K562 (cell line): Measurements from ENCODE around the gene YPEL5. TPM values are rescaled to one million over a fixed set of nuclear protein-coding genes. Genes with fewer than 3 reads are reported as not detected.

Experiments used
- CAMTA2 ChIP-seq: fragments of 250-450 bp; sonication (Bioruptor Pico); conservative IDR thresholded peaks from 2 replicates; pipeline ENCODE4 v1.5.1; 2022
- ELF1 ChIP-seq: fragments of 200-800 bp; sonication (Bioruptor generic); IDR thresholded peaks from 2 replicates; pipeline ENCODE4 v1.6.1; 2016; ENCODE audit warnings: missing genetic modification characterization, missing compliant biosample characterization
- ETS2 ChIP-seq: IDR thresholded peaks from 2 replicates; pipeline ENCODE4 v1.6.1; 2016; ENCODE audit warnings: borderline replicate concordance, missing genetic modification characterization, mild to moderate bottlenecking, moderate library complexity, missing compliant biosample characterization; ENCODE audit not compliant: poor library complexity, severe bottlenecking
- HDAC3 ChIP-seq: fragments of 450-650 bp; IDR thresholded peaks from 2 replicates; pipeline ENCODE4 v1.6.1; 2018; ENCODE audit warnings: borderline replicate concordance, mild to moderate bottlenecking, moderate library complexity; ENCODE audit not compliant: partially characterized antibody
- HLTF ChIP-seq: fragments of 450-650 bp; IDR thresholded peaks from 2 replicates; pipeline ENCODE4 v1.6.1; 2016
- IRF2 ChIP-seq: sonication (generic); formaldehyde crosslinking; IDR thresholded peaks from 2 replicates; pipeline ENCODE4 v1.8.1; 2022; ENCODE audit warnings: mild to moderate bottlenecking, missing genetic modification reagents
- MIER1 ChIP-seq: fragments of 450-650 bp; IDR thresholded peaks from 2 replicates; pipeline ENCODE4 v1.6.1; 2016; ENCODE audit warnings: antibody characterized with exemption, mild to moderate bottlenecking, low read depth
- POLR2H ChIP-seq: IDR thresholded peaks from 2 replicates; pipeline ENCODE4 v1.6.1; 2016; ENCODE audit warnings: missing genetic modification characterization, low read depth, mild to moderate bottlenecking, control low read depth, missing compliant biosample characterization, moderate library complexity
- PYGO2 ChIP-seq: fragments of 450-650 bp; IDR thresholded peaks from 2 replicates; pipeline ENCODE4 v1.6.1; 2016; ENCODE audit warnings: mild to moderate bottlenecking, missing genetic modification characterization, moderate library complexity, missing compliant biosample characterization
- STAT5A ChIP-seq: IDR thresholded peaks from 2 replicates; pipeline ENCODE4 v1.6.1; 2012; ENCODE audit warnings: low read length, inconsistent platforms, borderline replicate concordance
- SUPT5H ChIP-seq: fragments of 450-650 bp; IDR thresholded peaks from 2 replicates; pipeline ENCODE4 v1.6.1; 2016
- polyA plus RNA-seq, 8 experiments: library from polyadenylated mRNA; depleted of rRNA in 4 of 8; stranded (reverse) in 5 of 8; unstranded in 3 of 8; fragments of >200 nt; fragmentation: Nextera tagmentation in 2 of 8; fragmentation: Illumina TruSeq in 1 of 8; extraction: Ambion mirVana in 2 of 8; extraction: Trizol in 1 of 8; gene quantifications; 2 replicates each; pipeline versions ENCODE4 v1.2.1 to v1.2.3, GENCODE V29; 2011 to 2014; ENCODE audit warnings: inconsistent platforms in 1 of 8, missing spikeins in 1 of 8
- total RNA-seq, 7 experiments: library from RNA; depleted of rRNA in 6 of 7; stranded (reverse); fragments of >200 nt in 6 of 7; fragmentation: Illumina TruSeq in 2 of 7; extraction: Trizol in 2 of 7; gene quantifications; 2 replicates each; pipeline versions ENCODE4 v1.2.1 to v1.2.3, GENCODE V29; 2011 to 2021; ENCODE audit warnings: low replicate concordance in 1 of 7
- TF ChIP-seq, protein P1 (sequence below), 3 experiments: fragments of 200-800 bp in 1 of 3; fragments of 250-450 bp in 1 of 3; fragments of 450-650 bp in 1 of 3; sonication (Bioruptor Pico) in 1 of 3; sonication (Bioruptor generic) in 1 of 3; formaldehyde crosslinking in 1 of 3; IDR thresholded peaks; 2 replicates each; pipeline versions ENCODE4 v1.6.1 to v1.8.0; 2016 to 2022; ENCODE audit warnings: mild to moderate bottlenecking in 2 of 3, missing genetic modification characterization in 2 of 3, missing compliant biosample characterization in 1 of 3, moderate library complexity in 1 of 3
- TF ChIP-seq, protein P2 (sequence below): fragments of 450-650 bp; formaldehyde crosslinking; IDR thresholded peaks from 2 replicates; pipeline ENCODE4 v1.4.0; 2022; ENCODE audit warnings: missing genetic modification characterization
- TF ChIP-seq, protein P3 (sequence below): fragments of 450-650 bp; formaldehyde crosslinking; IDR thresholded peaks from 2 replicates; pipeline ENCODE4 v1.4.0; 2020; ENCODE audit warnings: mild to moderate bottlenecking, moderate library complexity

Gene YPEL5
- total and polyA plus RNA-seq, 9 of the 15 experiments (the other 6 are each of a cell fraction or from before 2014, with no cell fraction given), result 5.4 to 34.4 (median 12.3) TPM

DNA sequence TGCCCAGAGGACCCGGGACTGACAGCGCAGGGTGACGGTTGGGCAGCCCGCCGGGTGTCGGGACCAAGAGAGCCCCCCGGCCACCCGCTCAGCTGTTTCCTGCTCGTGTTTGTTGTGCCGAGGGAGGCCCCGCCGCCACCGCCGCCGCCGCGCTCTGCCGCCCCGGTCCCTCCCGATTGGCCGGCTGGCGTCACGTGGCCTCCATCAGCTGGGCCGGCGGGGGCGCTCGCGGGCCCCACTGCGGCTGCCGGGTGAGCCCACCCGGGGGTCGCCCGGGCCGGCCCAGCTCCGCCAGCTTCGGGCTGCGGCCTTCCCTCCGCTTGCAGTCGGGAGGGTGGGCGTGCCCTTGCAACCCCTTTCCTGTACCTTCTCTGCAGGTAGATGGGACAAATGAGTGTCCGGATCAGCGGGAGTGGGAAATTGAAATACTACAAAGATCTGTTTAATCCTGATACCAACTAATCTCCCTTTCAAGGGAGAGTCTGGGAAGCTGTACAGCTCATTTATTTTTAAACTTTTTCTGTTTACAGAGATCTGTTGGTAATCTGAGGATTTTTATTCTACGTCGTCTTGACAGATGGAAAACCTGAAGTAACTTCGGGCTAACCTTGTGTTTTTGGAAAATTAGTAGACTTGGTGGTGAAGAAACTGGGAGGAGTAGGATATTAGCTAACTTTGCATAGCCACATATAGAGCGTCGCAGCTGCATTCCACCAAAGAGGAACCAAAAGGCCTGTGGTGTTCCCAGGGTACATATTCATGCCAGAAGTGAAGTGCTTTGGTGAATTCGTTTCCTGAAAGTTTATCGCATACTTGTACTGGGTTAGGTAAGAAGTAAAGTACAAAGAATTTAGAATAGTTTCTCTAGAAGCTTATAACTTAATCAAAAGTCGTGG, 1.2 kb downstream of the YPEL5 start (continued):
- TF ChIP-seq HDAC3 (no peak), CAMTA2 (CRISPR knock-in tag) (no peak), SUPT5H (0 out of 2 replicates have a peak, but pooled peaks have one; percentile 8), STAT5A (no peak), ELF1 (tag) (no peak), HLTF (no peak), PYGO2 (tag) (no peak), MIER1 (no peak), IRF2 (no peak), POLR2H (no peak), ETS2 (tag) (no peak)
- TF ChIP-seq, protein P1, sequence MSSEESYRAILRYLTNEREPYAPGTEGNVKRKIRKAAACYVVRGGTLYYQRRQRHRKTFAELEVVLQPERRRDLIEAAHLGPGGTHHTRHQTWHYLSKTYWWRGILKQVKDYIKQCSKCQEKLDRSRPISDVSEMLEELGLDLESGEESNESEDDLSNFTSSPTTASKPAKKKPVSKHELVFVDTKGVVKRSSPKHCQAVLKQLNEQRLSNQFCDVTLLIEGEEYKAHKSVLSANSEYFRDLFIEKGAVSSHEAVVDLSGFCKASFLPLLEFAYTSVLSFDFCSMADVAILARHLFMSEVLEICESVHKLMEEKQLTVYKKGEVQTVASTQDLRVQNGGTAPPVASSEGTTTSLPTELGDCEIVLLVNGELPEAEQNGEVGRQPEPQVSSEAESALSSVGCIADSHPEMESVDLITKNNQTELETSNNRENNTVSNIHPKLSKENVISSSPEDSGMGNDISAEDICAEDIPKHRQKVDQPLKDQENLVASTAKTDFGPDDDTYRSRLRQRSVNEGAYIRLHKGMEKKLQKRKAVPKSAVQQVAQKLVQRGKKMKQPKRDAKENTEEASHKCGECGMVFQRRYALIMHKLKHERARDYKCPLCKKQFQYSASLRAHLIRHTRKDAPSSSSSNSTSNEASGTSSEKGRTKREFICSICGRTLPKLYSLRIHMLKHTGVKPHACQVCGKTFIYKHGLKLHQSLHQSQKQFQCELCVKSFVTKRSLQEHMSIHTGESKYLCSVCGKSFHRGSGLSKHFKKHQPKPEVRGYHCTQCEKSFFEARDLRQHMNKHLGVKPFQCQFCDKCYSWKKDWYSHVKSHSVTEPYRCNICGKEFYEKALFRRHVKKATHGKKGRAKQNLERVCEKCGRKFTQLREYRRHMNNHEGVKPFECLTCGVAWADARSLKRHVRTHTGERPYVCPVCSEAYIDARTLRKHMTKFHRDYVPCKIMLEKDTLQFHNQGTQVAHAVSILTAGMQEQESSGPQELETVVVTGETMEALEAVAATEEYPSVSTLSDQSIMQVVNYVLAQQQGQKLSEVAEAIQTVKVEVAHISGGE (CRISPR knock-in tag; IDR thresholded peaks at IDR 0.05), result no peak
- TF ChIP-seq, protein P2, sequence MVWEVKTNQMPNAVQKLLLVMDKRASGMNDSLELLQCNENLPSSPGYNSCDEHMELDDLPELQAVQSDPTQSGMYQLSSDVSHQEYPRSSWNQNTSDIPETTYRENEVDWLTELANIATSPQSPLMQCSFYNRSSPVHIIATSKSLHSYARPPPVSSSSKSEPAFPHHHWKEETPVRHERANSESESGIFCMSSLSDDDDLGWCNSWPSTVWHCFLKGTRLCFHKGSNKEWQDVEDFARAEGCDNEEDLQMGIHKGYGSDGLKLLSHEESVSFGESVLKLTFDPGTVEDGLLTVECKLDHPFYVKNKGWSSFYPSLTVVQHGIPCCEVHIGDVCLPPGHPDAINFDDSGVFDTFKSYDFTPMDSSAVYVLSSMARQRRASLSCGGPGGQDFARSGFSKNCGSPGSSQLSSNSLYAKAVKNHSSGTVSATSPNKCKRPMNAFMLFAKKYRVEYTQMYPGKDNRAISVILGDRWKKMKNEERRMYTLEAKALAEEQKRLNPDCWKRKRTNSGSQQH (CRISPR knock-in tag), result no peak
- TF ChIP-seq, protein P3, sequence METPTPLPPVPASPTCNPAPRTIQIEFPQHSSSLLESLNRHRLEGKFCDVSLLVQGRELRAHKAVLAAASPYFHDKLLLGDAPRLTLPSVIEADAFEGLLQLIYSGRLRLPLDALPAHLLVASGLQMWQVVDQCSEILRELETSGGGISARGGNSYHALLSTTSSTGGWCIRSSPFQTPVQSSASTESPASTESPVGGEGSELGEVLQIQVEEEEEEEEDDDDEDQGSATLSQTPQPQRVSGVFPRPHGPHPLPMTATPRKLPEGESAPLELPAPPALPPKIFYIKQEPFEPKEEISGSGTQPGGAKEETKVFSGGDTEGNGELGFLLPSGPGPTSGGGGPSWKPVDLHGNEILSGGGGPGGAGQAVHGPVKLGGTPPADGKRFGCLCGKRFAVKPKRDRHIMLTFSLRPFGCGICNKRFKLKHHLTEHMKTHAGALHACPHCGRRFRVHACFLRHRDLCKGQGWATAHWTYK, result no peak
